GM12891 (cell line): ENCODE data around the gene GRM7.

ENCODE experiments used
- POLR2A ChIP-seq: IDR thresholded peaks from 2 replicates; pipeline ENCODE4 v1.6.1; 2011; ENCODE audit warnings: low read depth, low read length, control low read depth
- POLR2AphosphoS5 ChIP-seq: IDR thresholded peaks from 2 replicates; pipeline ENCODE4 v1.6.1; 2011; ENCODE audit warnings: low read depth, low read length, control low read depth
- SPI1 ChIP-seq: IDR thresholded peaks from 2 replicates; pipeline ENCODE4 v1.6.1; 2011; ENCODE audit warnings: low read depth, low read length, control low read depth
- TAF1 ChIP-seq: IDR thresholded peaks from 2 replicates; pipeline ENCODE4 v1.6.1; 2011; ENCODE audit warnings: low read depth, low read length, control low read depth

DNA sequence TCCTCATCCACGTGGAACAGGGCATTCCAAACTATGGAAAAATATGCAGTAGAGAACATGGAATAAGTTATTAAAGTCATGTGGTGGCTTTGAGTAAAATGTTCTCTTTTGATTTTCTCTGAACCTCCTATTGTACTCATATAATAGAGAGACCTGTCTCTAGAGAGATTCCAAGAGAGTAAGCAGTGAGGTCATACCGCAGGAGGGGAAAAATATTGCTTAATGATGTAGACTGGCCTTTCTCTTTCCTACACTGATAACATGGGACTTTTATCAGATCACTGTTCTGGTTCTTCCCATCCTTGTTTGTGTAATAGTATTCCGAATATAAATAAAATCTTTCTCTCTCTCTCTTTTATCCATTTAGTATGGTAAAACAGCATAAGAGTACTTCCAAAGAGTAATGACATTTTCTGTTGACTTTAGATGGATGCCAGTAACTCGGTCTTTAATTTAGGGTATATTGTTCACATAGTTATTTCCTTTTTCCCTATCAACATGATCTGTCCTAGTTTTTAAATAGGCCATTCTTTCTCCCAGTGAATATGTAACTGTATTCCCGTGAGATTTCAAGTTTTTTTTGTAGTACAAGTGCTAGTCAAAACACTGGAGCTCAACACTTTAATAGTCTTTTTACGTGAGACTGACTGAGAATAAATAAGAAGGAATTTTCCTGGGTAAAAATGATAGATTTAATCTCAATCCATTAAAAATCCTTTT lies 826.7 kb downstream of the GRM7 start:
- TF ChIP-seq POLR2A = no peak
- no peak for TF ChIP-seq TAF1
- TF ChIP-seq POLR2AphosphoS5 = no peak
- no peak for TF ChIP-seq SPI1
